HG03196 (cell line): ENCODE data around the gene OR8B8.
"Not testable (repeated sequence)": the region's sequence is repeated elsewhere in the genome, so short reads cannot be mapped to it uniquely, and the experiment has no call there.

Source experiments
- ATAC-seq: cut with Tn5 transposase; IDR thresholded peaks from one replicate; pipeline ENCODE4 v1.9.1; 2021; ENCODE audit not compliant: unreplicated experiment

OR8B8 gene

GRCh38 chr11:124442442-124442841, 3.1 kb downstream of the OR8B8 start:
- no peak for ATAC-seq

DNA sequence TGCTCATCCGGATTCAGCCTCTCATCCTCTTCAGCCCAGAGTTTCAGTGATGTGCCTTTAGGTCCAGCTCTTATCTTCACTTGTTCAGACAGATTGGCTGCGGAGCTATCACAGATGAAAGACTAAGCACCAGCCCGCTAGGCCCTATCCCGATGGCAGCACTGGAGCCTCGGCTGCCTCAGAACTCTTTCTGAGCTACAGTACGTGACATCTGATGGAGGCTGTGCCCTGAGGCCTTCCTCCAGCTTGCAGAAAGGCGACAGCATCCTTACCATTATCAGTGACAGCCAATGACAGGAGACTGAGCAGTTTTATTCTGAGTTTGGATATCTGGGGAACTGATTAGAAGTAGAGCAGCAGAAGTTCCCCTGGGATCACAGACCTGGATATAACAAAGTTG, 4.0 kb downstream of the OR8B8 start:
- no peak for ATAC-seq

- ATAC-seq = no peak
These were observed 4.4 kb downstream of the OR8B8 start for GRCh38 chr11:124441081-124441480.

GRCh38 chr11:124440608-124441007, 4.9 kb downstream of the OR8B8 start:
- ATAC-seq = no peak

DNA sequence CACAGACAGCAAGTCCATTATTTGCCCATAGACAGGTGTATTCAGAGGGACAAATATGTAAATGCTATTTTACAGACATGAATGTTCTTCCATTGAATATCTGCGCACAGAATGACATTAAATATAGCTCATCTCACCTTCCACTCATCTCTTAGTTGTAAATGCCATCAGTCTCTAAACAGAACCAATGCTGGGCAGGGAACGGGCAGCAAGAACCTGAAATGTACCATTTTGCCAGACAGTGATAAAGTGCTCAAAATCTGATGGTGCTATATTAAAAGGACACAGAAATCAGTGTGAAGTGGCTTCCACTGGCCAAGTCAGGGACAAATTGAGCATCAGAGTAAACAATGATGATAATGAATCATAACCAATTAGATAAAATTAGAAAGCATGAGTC, 10.8 kb downstream of the OR8B8 start:
- no peak for ATAC-seq

GRCh38 chr11:124429599-124429998, 15.9 kb downstream of the OR8B8 start:
- ATAC-seq = no peak

- ATAC-seq = no peak
These were observed 21.0 kb downstream of the OR8B8 start, which contains the start of gene OR8B4 for GRCh38 chr11:124424384-124424921. Gene OR8B4 (minus strand): TSS chr11:124424871. CDS start chr11:124424871, 0 bp downstream.

DNA sequence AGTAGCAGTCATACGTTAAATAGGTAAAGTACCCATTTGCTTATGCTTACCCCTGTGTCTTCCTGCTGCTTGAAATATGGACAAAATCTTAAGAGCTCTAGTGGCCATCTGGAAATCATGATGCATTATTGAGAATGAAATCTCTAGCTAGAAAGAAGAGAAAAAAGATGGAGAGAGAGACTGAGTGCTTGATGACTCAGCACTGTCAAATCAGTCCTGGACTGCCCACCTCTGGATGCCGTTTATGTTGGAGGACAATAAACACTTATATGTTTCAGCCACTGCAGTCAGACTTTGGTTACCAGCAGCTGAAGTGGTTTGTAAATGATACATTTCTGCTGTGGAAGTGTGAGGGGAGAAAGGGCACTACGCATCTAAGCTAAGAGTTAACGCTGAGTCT, 24.5 kb downstream of the OR8B8 start:
- ATAC-seq = no peak

- ATAC-seq = no peak
These were observed 30.1 kb downstream of the OR8B8 start for GRCh38 chr11:124415356-124415923.

- no peak for ATAC-seq
These were observed 35.6 kb downstream of the OR8B8 start for GRCh38 chr11:124409906-124410305.

GRCh38 chr11:124405581-124405980, 39.9 kb downstream of the OR8B8 start:
- ATAC-seq = no peak

- not testable (repeated sequence) for ATAC-seq
These were observed 42.3 kb downstream of the OR8B8 start for GRCh38 chr11:124403186-124403585.

- ATAC-seq = peak; percentile 81
These were observed 43.1 kb downstream of the OR8B8 start for GRCh38 chr11:124402326-124402922.

DNA sequence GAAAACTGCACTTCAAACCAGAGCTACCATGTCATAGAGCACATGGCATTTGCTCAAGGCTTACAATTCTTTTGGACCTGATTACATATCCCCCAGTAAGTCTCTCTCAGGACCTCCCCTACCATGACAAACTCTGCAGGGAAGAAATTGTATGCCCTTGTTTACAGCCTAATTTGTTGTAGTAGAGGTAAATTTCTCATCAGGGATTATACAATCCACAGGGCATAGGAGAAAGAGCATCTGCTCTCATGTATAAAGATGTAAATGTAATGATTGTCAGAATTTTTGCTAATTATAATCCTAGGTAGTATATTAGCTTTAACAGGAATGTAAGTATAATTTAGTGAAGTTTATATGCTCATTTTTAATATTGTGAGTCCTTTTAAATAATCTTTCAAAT, 46.6 kb downstream of the OR8B8 start, which contains the start of gene OR8B3:
OR8B3 (minus strand) TSS at position 101 of the 400 bp plus-strand sequence. CDS start 1,673 bp downstream, outside the sequence.
- no peak for ATAC-seq

DNA sequence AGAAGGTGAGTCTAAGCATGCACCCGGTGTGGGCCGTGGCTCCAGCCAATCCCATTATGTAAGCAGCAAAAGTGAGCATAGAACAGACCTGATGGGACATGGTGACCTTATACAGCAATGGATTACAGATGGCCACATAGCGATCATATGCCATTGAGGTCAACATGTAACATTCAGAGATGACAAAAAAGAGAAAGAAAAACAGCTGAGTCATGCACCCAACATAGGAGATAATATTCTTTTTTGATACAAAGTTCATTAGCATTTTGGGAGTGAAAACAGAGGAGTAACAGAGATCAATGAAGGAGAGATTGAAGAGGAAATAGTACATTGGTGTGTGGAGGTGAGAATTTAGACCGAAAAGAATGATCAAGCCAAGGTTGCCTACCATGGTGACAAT, 48.6 kb downstream of the OR8B8 start:
- ATAC-seq = not testable (repeated sequence)

- ATAC-seq = no peak
These were observed 51.1 kb downstream of the OR8B8 start for GRCh38 chr11:124394408-124394807.
